GM13977 (cell line): Measurements from ENCODE around the gene CNBD2.

Source experiments
- DNase-seq: peaks from one replicate; pipeline ENCODE4 v3.0.0; 2012; ENCODE audit warnings: low spot score
- CTCF ChIP-seq: IDR thresholded peaks from 2 replicates; pipeline ENCODE4 v1.5.1; 2012; ENCODE audit warnings: mild to moderate bottlenecking, control low read depth; ENCODE audit not compliant: insufficient read depth; ENCODE audit errors: extremely low read depth, missing control alignments
- in situ Hi-C: fragments of 300-500 bp; cut with MboI; formaldehyde crosslinking; loops from one replicate; pipeline ENCODE4 v1.12.0; 2022; ENCODE audit warnings: low sequenced_read_pairs, low pct_unique_long_range_greater_than_20kb, mixed read lengths, inconsistent platforms; ENCODE audit not compliant: unreplicated experiment

CNBD2 gene

DNA sequence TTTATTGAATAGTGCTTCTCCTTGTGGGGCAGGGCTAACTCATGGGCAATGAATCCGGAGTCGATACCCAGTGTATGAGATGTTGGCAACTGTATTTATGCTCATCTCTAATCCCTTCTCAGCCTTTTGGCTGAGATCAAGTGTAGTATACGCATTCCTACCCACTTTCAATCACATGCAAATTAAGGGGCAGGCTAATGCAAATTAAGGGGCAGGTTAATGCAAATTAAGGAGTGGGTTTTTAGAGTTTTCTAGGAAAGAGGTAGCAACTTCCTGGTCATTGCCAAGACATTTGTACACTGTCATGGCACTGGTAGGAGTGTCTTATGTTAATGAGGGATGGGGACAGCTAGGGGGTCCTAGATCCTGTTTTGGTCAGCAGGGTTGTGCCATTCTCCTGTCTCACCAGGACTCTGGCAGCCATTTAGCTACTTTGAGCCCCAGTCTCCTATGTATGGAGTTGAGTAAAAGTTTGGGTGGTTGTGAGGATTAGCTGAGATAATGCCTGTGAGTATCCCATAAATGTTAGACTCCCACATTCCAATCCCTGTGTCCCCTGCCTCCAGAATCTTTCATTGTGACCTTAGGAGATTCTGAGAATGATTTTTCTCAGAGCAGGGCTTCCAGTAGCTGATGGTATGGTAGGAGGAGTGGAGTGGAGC, at the start of gene CNBD2:
TSS of gene CNBD2 (plus strand) at position 612 of the 662 bp plus-strand sequence. CDS start 173 bp downstream, outside the sequence.
- no peak for DNase-seq
- in situ Hi-C loops = no loop called here
- no peak for TF ChIP-seq CTCF

GRCh38 chr20:35920523-35920922, 47.9 kb upstream of the CNBD2 start:
- TF ChIP-seq CTCF = no peak
- no peak for DNase-seq
- in situ Hi-C loops = no loop called here

DNA sequence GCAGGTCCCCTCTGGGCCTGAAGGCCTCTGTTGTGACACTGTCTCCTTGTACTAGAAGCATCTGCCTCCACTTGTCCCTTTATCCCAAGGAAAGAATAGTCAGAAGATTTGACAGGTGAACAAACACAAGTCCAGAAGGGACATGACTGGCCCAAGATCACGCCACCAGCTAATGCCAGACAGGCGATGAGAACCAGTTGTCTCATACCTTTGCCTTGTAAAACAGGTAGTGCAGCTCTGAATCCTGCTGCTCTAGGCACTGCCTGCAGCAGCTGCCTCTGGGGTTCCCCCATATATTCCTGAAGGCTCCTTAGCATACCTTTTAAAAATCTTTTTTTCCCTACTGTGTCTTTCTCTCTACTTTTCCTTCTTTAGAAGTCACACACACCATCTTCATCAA, 39.1 kb upstream of the CNBD2 start:
- in situ Hi-C loops = no loop called here
- no peak for DNase-seq
- no peak for TF ChIP-seq CTCF

DNA sequence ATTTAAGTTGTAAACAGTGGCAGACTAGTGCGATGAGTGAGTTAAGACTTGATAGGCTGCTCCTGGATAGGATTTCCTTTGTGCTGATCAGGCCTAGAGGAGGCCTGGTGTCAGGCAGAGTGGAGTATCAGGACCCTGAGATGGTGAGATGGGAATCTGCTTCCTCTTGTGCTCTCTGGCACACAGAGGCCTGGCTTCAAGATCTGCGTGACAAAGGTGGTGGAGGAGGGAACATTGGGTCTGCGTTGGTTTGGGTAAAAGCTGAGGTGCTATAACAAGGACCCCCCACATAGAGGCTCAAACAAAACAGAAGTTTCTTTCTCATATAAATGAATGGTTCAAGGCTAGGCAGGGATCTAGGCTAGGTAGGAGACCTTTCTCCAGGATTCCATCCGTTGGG, 34.3 kb upstream of the CNBD2 start:
- in situ Hi-C loops = no loop called here
- DNase-seq = no peak

DNA sequence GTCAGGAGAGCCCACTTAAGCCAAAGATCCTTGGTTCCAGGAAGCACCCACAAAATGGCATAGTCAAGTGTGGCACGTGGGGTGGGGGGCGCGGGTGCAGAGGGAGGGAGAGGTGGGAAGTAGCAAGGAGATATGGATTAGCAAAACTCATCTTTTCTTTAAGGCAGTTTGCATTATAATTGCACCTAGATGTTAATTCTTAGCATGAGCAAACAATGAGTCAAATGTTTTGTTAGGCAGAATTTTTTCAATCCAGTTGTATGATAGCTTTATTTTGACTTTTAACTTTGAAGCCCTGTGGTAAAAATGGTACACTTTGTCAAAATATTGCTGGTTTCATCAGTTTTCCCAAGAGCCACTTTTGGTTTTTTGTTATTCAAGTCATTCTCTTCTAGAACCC, 29.1 kb upstream of the CNBD2 start:
- TF ChIP-seq CTCF = no peak
- no peak for DNase-seq
- in situ Hi-C loops = no loop called here

More for the DNA sequence above, 34.3 kb upstream of the CNBD2 start:
- no peak for TF ChIP-seq CTCF

DNA sequence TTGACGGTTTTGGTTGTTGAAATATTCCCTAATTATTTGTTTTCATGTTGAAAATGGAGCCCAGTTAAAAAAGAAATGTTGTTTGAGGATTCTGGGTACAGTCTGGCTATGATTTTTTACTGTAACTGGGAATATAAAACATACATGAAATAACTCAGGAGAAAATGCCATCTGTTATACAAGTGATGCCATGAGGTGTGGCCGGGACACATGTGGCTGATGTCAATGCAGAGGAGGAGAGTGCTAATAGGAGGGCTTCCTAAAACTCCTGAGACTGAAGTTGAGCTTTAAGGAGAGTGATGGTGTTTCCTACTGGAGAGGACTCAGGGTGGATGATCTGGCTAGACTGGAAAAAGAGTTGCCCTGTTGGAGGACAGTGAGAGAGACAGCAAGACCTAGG, 26.8 kb upstream of the CNBD2 start:
- TF ChIP-seq CTCF = no peak
- no peak for DNase-seq
- in situ Hi-C loops = no loop called here
